ENCODE results near the gene RLN3.

Gene RLN3

GRCh38 chr19:14053032-14053431 lies 25.1 kb downstream of the RLN3 start:
- DNase-seq (ENCODE audit: low spot score) (no peak), FAIRE-seq (no peak)

- DNase-seq (ENCODE audit: low spot score) (no peak), FAIRE-seq (no peak)
Measured at GRCh38 chr19:14053500-14053899, 25.6 kb downstream of the RLN3 start.

- DNase-seq (ENCODE audit: low spot score) (no peak), FAIRE-seq (no peak)
Measured at GRCh38 chr19:14054099-14054498, 26.2 kb downstream of the RLN3 start.

GRCh38 chr19:14054721-14055120 lies 26.8 kb downstream of the RLN3 start:
- DNase-seq (ENCODE audit: low spot score) (no peak), FAIRE-seq (no peak)

- DNase-seq (ENCODE audit: low spot score) = no peak
- no peak for FAIRE-seq
Measured at GRCh38 chr19:14055396-14055795, 27.4 kb downstream of the RLN3 start.

GRCh38 chr19:14056069-14056666 lies 28.2 kb downstream of the RLN3 start:
- FAIRE-seq = no peak
- no peak for DNase-seq (ENCODE audit: low spot score)

GRCh38 chr19:14056741-14057356 lies 28.9 kb downstream of the RLN3 start:
- no peak for DNase-seq (ENCODE audit: low spot score)
- FAIRE-seq = no peak

- DNase-seq (ENCODE audit: low spot score) = no peak
- no peak for FAIRE-seq
Measured at GRCh38 chr19:14058182-14059092, 30.5 kb downstream of the RLN3 start.

GRCh38 chr19:14059093-14059480 lies 31.1 kb downstream of the RLN3 start:
- no peak for FAIRE-seq
- no peak for DNase-seq (ENCODE audit: low spot score)

GRCh38 chr19:14059652-14060155 lies 31.8 kb downstream of the RLN3 start:
- DNase-seq (ENCODE audit: low spot score) (no peak), FAIRE-seq (no peak)

GRCh38 chr19:14061081-14061749 lies 33.3 kb downstream of the RLN3 start:
- no peak for DNase-seq (ENCODE audit: low spot score)
- FAIRE-seq = no peak

- DNase-seq (ENCODE audit: low spot score) = peak; percentile 36
- no peak for FAIRE-seq
Measured at GRCh38 chr19:14061751-14062557, 34.0 kb downstream of the RLN3 start, which contains the start of gene PALM3. PALM3 (minus strand) TSS chr19:14062076; CDS start chr19:14061980, 96 bp downstream.

GRCh38 chr19:14062558-14062855 lies 34.6 kb downstream of the RLN3 start:
- DNase-seq (ENCODE audit: low spot score) = no peak
- FAIRE-seq = no peak

- DNase-seq (ENCODE audit: low spot score) (no peak), FAIRE-seq (no peak)
Measured at GRCh38 chr19:14063105-14063504, 35.2 kb downstream of the RLN3 start.

GRCh38 chr19:14066134-14066533 lies 38.2 kb downstream of the RLN3 start:
- FAIRE-seq (no peak), DNase-seq (ENCODE audit: low spot score) (no peak)

GRCh38 chr19:14070268-14071050 lies 42.5 kb downstream of the RLN3 start:
- FAIRE-seq = no peak
- DNase-seq (ENCODE audit: low spot score) = no peak

GRCh38 chr19:14072535-14073260 lies 44.8 kb downstream of the RLN3 start, which contains the start of gene MISP3:
MISP3 (plus strand) TSS chr19:14072786; CDS start chr19:14073310, 524 bp downstream.
- FAIRE-seq (no peak), DNase-seq (ENCODE audit: low spot score) (no peak)

- DNase-seq (ENCODE audit: low spot score) (peak; percentile 51), FAIRE-seq (no peak)
Measured at GRCh38 chr19:14073261-14073924, 45.4 kb downstream of the RLN3 start.

All from RCC 7860 (cell line).